ENCODE data around the gene TSPYL6.

DNA sequence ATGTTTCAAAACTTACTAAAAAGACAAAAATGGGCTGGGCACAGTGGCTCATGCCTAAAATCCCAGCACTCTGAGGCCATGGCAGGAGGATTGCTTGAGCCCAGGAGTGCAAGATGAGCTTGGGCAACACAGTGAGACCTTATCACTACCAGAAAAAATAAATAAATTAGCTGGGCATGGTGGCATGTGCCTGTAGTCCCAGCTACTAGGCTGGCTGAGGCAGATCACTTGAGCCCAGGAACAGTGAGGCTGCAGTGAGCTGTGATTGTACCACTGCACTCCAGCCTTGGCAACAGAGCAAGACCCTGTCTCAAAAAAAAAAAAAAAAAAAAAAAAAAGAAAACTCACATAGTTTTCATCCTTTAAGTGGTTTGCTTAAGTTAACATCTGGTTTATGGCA, 6.4 kb downstream of the TSPYL6 start:
- TF ChIP-seq, protein P1, sequence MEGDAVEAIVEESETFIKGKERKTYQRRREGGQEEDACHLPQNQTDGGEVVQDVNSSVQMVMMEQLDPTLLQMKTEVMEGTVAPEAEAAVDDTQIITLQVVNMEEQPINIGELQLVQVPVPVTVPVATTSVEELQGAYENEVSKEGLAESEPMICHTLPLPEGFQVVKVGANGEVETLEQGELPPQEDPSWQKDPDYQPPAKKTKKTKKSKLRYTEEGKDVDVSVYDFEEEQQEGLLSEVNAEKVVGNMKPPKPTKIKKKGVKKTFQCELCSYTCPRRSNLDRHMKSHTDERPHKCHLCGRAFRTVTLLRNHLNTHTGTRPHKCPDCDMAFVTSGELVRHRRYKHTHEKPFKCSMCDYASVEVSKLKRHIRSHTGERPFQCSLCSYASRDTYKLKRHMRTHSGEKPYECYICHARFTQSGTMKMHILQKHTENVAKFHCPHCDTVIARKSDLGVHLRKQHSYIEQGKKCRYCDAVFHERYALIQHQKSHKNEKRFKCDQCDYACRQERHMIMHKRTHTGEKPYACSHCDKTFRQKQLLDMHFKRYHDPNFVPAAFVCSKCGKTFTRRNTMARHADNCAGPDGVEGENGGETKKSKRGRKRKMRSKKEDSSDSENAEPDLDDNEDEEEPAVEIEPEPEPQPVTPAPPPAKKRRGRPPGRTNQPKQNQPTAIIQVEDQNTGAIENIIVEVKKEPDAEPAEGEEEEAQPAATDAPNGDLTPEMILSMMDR (IDR thresholded peaks at IDR 0.05; ENCODE audit: poor library complexity), result no peak
- no peak for TF ChIP-seq EZH2 (IDR thresholded peaks at IDR 0.05; ENCODE audit: borderline replicate concordance)
- no peak for TF ChIP-seq EZH2phosphoT487 (IDR thresholded peaks at IDR 0.05; ENCODE audit: low read depth, severe bottlenecking, unreplicated experiment)

All from hepatocyte (in vitro differentiated cells).